Transverse colon (tissue), 4 donors: ENCODE results near the gene CDK11A.
"Not testable (repeated sequence)": the region's sequence is repeated elsewhere in the genome, so short reads cannot be mapped to it uniquely, and the experiment has no call there.

Source experiments
- POLR2A ChIP-seq: fragments of 450-650 bp; IDR thresholded peaks from one replicate; pipeline ENCODE4 v1.6.1; 2016; ENCODE audit warnings: antibody characterized with exemption, mild to moderate bottlenecking, moderate library complexity
- POLR2AphosphoS5 ChIP-seq, 3 donors: sonication (generic); formaldehyde crosslinking; IDR thresholded peaks; one replicate each; pipeline ENCODE4 v1.6.1; 2016; ENCODE audit warnings: antibody characterized with exemption in 3 of 3
- TF ChIP-seq, protein P1 (sequence below), 5 experiments: fragments of 200-600 bp in 3 of 5; fragments of 450-650 bp in 2 of 5; sonication (generic) in 3 of 5; IDR thresholded peaks; 1 replicate in 2 of 5; 2 replicates in 3 of 5; pipeline ENCODE4 v1.5.1; 2016 to 2017; ENCODE audit warnings: antibody characterized with exemption in 5 of 5, inconsistent platforms in 3 of 5, mild to moderate bottlenecking in 2 of 5, moderate library complexity in 1 of 5

DNA sequence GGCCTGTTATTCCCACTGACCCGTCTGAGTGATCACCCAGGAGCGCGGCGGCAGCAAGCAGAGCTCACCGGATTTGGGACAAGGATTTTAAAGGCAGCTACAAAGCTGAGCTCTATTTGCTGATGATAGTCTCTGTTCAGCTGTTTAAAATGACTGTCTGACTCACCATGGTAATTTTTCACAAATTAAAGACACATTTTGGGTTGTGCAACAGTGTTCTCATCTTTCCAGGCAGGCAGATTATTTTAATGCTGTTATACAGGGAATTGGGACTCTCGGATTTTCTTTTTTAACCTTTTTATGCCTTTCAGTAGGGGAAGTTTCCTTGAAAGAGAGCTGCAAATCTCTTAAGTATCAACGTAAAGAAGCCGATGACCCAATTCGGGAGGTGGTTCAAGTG, 61.8 kb downstream of the CDK11A start:
- TF ChIP-seq POLR2AphosphoS5 (IDR thresholded peaks at IDR 0.05); POLR2A: not testable (repeated sequence)
- TF ChIP-seq, protein P1, sequence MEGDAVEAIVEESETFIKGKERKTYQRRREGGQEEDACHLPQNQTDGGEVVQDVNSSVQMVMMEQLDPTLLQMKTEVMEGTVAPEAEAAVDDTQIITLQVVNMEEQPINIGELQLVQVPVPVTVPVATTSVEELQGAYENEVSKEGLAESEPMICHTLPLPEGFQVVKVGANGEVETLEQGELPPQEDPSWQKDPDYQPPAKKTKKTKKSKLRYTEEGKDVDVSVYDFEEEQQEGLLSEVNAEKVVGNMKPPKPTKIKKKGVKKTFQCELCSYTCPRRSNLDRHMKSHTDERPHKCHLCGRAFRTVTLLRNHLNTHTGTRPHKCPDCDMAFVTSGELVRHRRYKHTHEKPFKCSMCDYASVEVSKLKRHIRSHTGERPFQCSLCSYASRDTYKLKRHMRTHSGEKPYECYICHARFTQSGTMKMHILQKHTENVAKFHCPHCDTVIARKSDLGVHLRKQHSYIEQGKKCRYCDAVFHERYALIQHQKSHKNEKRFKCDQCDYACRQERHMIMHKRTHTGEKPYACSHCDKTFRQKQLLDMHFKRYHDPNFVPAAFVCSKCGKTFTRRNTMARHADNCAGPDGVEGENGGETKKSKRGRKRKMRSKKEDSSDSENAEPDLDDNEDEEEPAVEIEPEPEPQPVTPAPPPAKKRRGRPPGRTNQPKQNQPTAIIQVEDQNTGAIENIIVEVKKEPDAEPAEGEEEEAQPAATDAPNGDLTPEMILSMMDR (IDR thresholded peaks at IDR 0.05) = not testable (repeated sequence)
